ENCODE results near the gene ABHD12.

GRCh38 chr20:25277051-25277801 lies 113.4 kb downstream of the ABHD12 start:
- TF ChIP-seq SMC3 (IDR thresholded peaks at IDR 0.05; ENCODE audit: borderline replicate concordance, low read length), result no peak
- TF ChIP-seq NFYB (IDR thresholded peaks at IDR 0.05; ENCODE audit: insufficient read depth, low read depth, low read length), result no peak
- no peak for TF ChIP-seq POLR2AphosphoS5 (IDR thresholded peaks at IDR 0.05; ENCODE audit: low read length)
